A549 (cell line): ENCODE data around the gene PDZK1. TPM values are rescaled to one million over a fixed set of nuclear protein-coding genes. Genes with fewer than 3 reads are reported as not detected.
A peak's percentile ranks its signal among the peaks of the same experiment; 100 is the strongest.
"Not testable (repeated sequence)": the region's sequence is repeated elsewhere in the genome, so short reads cannot be mapped to it uniquely, and the experiment has no call there.

Experiments used
- ATAC-seq, 2 experiments: fragments of 200-7000 bp in 1 of 2; fragments of >200 bp in 1 of 2; cut with Nextera tagmentation in 1 of 2; cut with Tn5 transposase in 1 of 2; 3 replicates each; pipeline versions ENCODE4 v1.8.0 to v1.9.1; 2018 to 2020; ENCODE audit warnings: mild to moderate bottlenecking in 1 of 2, moderate library complexity in 1 of 2
- CTCF ChIA-PET: fragments of 300-600 bp; sonication (Branson Sonifier 250); formaldehyde crosslinking; extraction: SDS; loops from one replicate; lab custom pipeline; 2021; ENCODE audit warnings: antibody characterized with exemption, inconsistent platforms; lab: Yijun Ruan, JAX
- POLR2A ChIA-PET: fragments of 350-600 bp; formaldehyde crosslinking; extraction: SDS; loops from one replicate; lab custom pipeline; 2021; ENCODE audit warnings: antibody characterized with exemption, inconsistent platforms; lab: Yijun Ruan, JAX
- DNase-seq, 2 experiments: peaks; one replicate each; pipeline versions ENCODE4 v3.0.0 to v3.0.0-alpha.2; 2011 to 2016; ENCODE audit warnings: low read depth in 1 of 2, low spot score in 1 of 2
- FAIRE-seq: peaks from 2 replicates; lab custom pipeline; 2011; peaks lifted over from hg19 to GRCh38; lab: Jason Lieb, UNC
- H3K27ac ChIP-seq, 2 experiments: fragments of >200 bp; sonication (Bioruptor Twin); formaldehyde crosslinking; 3 replicates each; pipeline ENCODE4 v1.5.1; 2016 to 2017
- H3K4me1 ChIP-seq: fragments of >200 bp; sonication (Bioruptor Twin); formaldehyde crosslinking; 3 replicates; pipeline ENCODE4 v1.6.1; 2016
- H3K4me2 ChIP-seq: fragments of >200 bp; sonication (Bioruptor Twin); formaldehyde crosslinking; 3 replicates; pipeline ENCODE4 v1.6.1; 2016
- H3K4me3 ChIP-seq: fragments of >200 bp; sonication (Bioruptor Twin); formaldehyde crosslinking; 3 replicates; pipeline ENCODE4 v1.5.1; 2016
- H3K9me3 ChIP-seq: fragments of >200 bp; sonication (Bioruptor Twin); formaldehyde crosslinking; 3 replicates; pipeline ENCODE4 v1.6.1; 2016
- CBX8 ChIP-seq: fragments of 200-600 bp; sonication (generic); IDR thresholded peaks from 2 replicates; pipeline ENCODE4 v1.6.1; 2016
- CHD4 ChIP-seq: fragments of 200-600 bp; sonication (generic); IDR thresholded peaks from 2 replicates; pipeline ENCODE4 v1.6.1; 2016; ENCODE audit warnings: antibody characterized with exemption, mild to moderate bottlenecking, borderline replicate concordance
- EHF ChIP-seq: fragments of 250-450 bp; sonication (Bioruptor Pico); IDR thresholded peaks from 2 replicates; pipeline ENCODE4 v1.5.0; 2020; ENCODE audit warnings: mild to moderate bottlenecking
- FOSL2 ChIP-seq, 2 experiments: fragments of 450-650 bp in 1 of 2; fragments of >200 bp in 1 of 2; sonication (Bioruptor Twin) in 1 of 2; formaldehyde crosslinking; IDR thresholded peaks; 2 replicates each; pipeline versions ENCODE4 v1.5.0 to v1.6.1; 2016 to 2020; ENCODE audit warnings: mild to moderate bottlenecking in 1 of 2, moderate library complexity in 1 of 2
- HEYL ChIP-seq: fragments of 250-450 bp; sonication (Bioruptor Pico); IDR thresholded peaks from 2 replicates; pipeline ENCODE4 v1.8.0; 2021; ENCODE audit warnings: mild to moderate bottlenecking, moderate library complexity
- MYC ChIP-seq: IDR thresholded peaks from 2 replicates; pipeline ENCODE4 v1.6.1; 2012; ENCODE audit warnings: mild to moderate bottlenecking, inconsistent platforms, low read length, improper control_type of control experiment, borderline replicate concordance
- NPAS2 ChIP-seq: fragments of 250-450 bp; sonication (Bioruptor Pico); IDR thresholded peaks from 2 replicates; pipeline ENCODE4 v1.8.0; 2022; ENCODE audit warnings: mild to moderate bottlenecking, moderate library complexity, borderline replicate concordance
- POLR2AphosphoS2 ChIP-seq: conservative IDR thresholded peaks from 2 replicates; pipeline ENCODE4 v1.6.1; 2012; ENCODE audit warnings: low read length, improper control_type of control experiment, inconsistent platforms
- SMC3 ChIP-seq: fragments of >200 bp; sonication (Bioruptor Twin); formaldehyde crosslinking; IDR thresholded peaks from 3 replicates; pipeline ENCODE4 v1.6.1; 2018; ENCODE audit warnings: inconsistent platforms
- SREBF2 ChIP-seq: fragments of 450-650 bp; IDR thresholded peaks from 2 replicates; pipeline ENCODE4 v1.6.1; 2014; ENCODE audit warnings: mild to moderate bottlenecking, moderate library complexity
- TP53 ChIP-seq: fragments of 250-450 bp; sonication (Bioruptor Pico); IDR thresholded peaks from 2 replicates; pipeline ENCODE4 v1.5.0; 2021; ENCODE audit warnings: mild to moderate bottlenecking, moderate library complexity
- ZC3H11A ChIP-seq: fragments of 450-650 bp; IDR thresholded peaks from 2 replicates; pipeline ENCODE4 v1.6.1; 2014; ENCODE audit warnings: antibody characterized with exemption, mild to moderate bottlenecking
- ZNF302 ChIP-seq: fragments of 250-450 bp; sonication (Bioruptor Pico); IDR thresholded peaks from 2 replicates; pipeline ENCODE4 v1.9.0; 2021; ENCODE audit warnings: inconsistent platforms, mild to moderate bottlenecking, moderate library complexity
- WGBS: methylation state at CpG from one replicate; pipeline ENCODE4 v1.1.6; 2017; ENCODE audit errors: missing lambda C conversion rate; 5-methylcytosine and 5-hydroxymethylcytosine counted together
- polyA plus RNA-seq, 4 experiments: library from polyadenylated mRNA; depleted of rRNA in 3 of 4; stranded (reverse); fragments of >200 nt; fragmentation: RNase III in 1 of 4; extraction: RNeasy Plus Mini Kit Qiagen cat#74134 plus additional on column Dnase treatment in 1 of 4; gene quantifications; 2 replicates in 3 of 4; 3 replicates in 1 of 4; pipeline ENCODE4 v1.2.3, GENCODE V29; 2011 to 2017
- TF ChIP-seq, protein P1 (sequence below): fragments of 200-600 bp; sonication (generic); IDR thresholded peaks from 2 replicates; pipeline ENCODE4 v1.6.1; 2016; ENCODE audit warnings: antibody characterized with exemption, mild to moderate bottlenecking, moderate library complexity
- TF ChIP-seq, protein P2 (sequence below): fragments of >200 bp; sonication (Bioruptor Twin); formaldehyde crosslinking; IDR thresholded peaks from 3 replicates; pipeline ENCODE4 v1.6.1; 2016

Gene PDZK1
- polyA plus RNA-seq, 2 of the 4 experiments (the other 2 are of a cell fraction) = 1.3 to 2.9 TPM

DNA sequence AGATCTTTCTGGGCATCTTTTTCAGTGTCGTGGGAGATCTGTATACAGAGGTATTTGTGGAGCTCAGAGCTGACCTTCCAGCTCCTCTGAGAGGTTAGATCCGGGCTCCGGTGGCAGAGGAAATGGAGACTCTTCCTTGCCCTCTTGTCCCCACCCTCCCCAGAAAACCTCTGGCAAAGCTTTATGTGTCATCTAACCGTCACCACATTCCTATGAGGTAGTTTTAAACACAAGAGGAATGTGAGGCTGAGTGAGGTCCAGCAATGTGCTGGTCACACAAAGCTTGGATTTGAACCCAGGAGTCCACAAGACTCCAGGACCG lies 13.3 kb upstream of the PDZK1 start:
- peak; percentile 72 to 76 for ATAC-seq
- Histone ChIP-seq H3K4me1 (peaks cover 13% of the 10 kb centered on the region), H3K4me2 (peak overlapping the region; percentile 89), H3K27ac (peak overlapping the region; percentile 82 to 88), H3K9me3 (no peaks in the 10 kb centered on the region), H3K4me3 (peak overlapping the region; percentile 53)
- CTCF ChIA-PET = interaction anchor here (0.6 to 3.5 kb wide), 20 partner anchors 9 to 294 kb away, joined by 3 to 35 read pairs (median 5); partner anchors contain the start of genes NUDT17 and PDZK1
- POLR2A ChIA-PET = interaction anchor here (0.5 to 1.4 kb wide), 3 partner anchors 23 to 440 kb away, joined by 3 to 6 read pairs (median 5); partner anchors contain the start of genes POLR3C and RNF115
- whole genome bisulfite sequencing = 10% methylated on average over 5 of the region's 5 CpGs
- no peak for FAIRE-seq
- DNase-seq = peak in 1 of 2 experiments; percentile 76
- TF ChIP-seq FOSL2 (IDR thresholded peaks at IDR 0.05) (no peak), FOSL2 (CRISPR knock-in tag; IDR thresholded peaks at IDR 0.05) (peak; percentile 67), EHF (CRISPR knock-in tag) (no peak)

DNA sequence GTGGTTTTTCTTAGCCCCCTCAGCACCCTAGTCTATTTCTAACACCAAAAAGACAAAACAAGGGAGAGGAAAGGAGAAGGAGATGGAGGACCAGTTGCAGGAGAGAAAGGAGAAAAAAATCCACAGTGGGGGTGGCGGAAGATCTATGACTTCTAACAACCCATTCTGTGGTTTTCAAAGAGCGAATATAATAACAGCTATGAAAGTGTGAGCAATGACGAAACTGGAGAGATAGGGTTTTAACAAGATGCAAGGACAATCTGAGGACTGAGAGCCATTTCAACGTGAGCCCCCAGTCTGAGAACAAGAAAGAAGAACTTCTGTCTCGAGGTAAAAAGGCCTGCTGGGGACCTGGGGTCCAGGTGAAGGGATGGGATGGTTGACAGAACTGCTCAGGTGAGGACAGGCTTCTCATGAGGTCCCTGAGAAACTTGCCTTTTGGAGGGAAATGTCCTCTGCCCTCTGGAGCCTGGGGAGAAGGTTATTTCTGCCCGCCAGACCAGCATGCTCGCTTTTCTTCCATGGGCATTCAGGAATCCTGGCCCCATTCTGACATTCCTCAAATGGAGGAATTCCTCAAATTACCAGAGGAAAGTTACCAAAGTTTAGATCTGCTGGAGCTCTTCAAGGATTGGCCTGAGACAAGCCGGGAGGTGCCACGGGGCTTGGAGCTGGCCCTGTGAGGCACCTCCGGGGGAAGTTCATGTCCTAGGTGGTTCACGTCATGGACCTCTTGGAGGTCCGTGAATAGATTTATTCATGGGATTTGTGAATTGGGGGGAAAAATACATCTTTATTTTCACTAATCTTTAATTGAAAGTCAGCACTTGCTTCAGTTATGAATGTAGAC lies 12.3 kb upstream of the PDZK1 start, which contains the start of gene CD160:
Gene CD160 (plus strand): TSS at position 270 of the 850 bp plus-strand sequence. CDS start 8,829 bp downstream, outside the sequence.
- ChIA-PET POLR2A (no interaction called here), CTCF (interaction anchor here (0.6 to 3.5 kb wide), 6 partner anchors 19 to 127 kb away, joined by 3 to 21 read pairs (median 10); no protein-coding TSS in a partner anchor)
- peaks cover 20% of the 10 kb centered on the region for H3K4me1 ChIP-seq
- FAIRE-seq (no peak), ATAC-seq (no peak), DNase-seq (no peak)
- no peaks in the 10 kb centered on the region for H3K9me3 ChIP-seq
- H3K27ac ChIP-seq = peak within 1 kb of the TSS; percentile 82 to 88
- no peak within 1 kb of the TSS for H3K4me3 ChIP-seq
- H3K4me2 ChIP-seq = peak within 1 kb of the TSS; percentile 89
- no peak for TF ChIP-seq NPAS2 (CRISPR knock-in tag)
- no peak for TF ChIP-seq HEYL (CRISPR knock-in tag)
- TF ChIP-seq CBX8 = no peak
- TF ChIP-seq POLR2AphosphoS2 = no peak
- TF ChIP-seq ZNF302 (CRISPR knock-in tag) = no peak
- TF ChIP-seq SMC3 = no peak
- no peak for TF ChIP-seq SREBF2
- TF ChIP-seq, protein P1, sequence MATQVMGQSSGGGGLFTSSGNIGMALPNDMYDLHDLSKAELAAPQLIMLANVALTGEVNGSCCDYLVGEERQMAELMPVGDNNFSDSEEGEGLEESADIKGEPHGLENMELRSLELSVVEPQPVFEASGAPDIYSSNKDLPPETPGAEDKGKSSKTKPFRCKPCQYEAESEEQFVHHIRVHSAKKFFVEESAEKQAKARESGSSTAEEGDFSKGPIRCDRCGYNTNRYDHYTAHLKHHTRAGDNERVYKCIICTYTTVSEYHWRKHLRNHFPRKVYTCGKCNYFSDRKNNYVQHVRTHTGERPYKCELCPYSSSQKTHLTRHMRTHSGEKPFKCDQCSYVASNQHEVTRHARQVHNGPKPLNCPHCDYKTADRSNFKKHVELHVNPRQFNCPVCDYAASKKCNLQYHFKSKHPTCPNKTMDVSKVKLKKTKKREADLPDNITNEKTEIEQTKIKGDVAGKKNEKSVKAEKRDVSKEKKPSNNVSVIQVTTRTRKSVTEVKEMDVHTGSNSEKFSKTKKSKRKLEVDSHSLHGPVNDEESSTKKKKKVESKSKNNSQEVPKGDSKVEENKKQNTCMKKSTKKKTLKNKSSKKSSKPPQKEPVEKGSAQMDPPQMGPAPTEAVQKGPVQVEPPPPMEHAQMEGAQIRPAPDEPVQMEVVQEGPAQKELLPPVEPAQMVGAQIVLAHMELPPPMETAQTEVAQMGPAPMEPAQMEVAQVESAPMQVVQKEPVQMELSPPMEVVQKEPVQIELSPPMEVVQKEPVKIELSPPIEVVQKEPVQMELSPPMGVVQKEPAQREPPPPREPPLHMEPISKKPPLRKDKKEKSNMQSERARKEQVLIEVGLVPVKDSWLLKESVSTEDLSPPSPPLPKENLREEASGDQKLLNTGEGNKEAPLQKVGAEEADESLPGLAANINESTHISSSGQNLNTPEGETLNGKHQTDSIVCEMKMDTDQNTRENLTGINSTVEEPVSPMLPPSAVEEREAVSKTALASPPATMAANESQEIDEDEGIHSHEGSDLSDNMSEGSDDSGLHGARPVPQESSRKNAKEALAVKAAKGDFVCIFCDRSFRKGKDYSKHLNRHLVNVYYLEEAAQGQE = no peak
- TF ChIP-seq, protein P2, sequence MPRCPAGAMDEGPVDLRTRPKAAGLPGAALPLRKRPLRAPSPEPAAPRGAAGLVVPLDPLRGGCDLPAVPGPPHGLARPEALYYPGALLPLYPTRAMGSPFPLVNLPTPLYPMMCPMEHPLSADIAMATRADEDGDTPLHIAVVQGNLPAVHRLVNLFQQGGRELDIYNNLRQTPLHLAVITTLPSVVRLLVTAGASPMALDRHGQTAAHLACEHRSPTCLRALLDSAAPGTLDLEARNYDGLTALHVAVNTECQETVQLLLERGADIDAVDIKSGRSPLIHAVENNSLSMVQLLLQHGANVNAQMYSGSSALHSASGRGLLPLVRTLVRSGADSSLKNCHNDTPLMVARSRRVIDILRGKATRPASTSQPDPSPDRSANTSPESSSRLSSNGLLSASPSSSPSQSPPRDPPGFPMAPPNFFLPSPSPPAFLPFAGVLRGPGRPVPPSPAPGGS = no peak
- no peak for TF ChIP-seq TP53 (CRISPR knock-in tag)
- no peak for TF ChIP-seq MYC
- TF ChIP-seq CHD4 = no peak
- 92% methylated on average over 12 of the region's 12 CpGs for WGBS

DNA sequence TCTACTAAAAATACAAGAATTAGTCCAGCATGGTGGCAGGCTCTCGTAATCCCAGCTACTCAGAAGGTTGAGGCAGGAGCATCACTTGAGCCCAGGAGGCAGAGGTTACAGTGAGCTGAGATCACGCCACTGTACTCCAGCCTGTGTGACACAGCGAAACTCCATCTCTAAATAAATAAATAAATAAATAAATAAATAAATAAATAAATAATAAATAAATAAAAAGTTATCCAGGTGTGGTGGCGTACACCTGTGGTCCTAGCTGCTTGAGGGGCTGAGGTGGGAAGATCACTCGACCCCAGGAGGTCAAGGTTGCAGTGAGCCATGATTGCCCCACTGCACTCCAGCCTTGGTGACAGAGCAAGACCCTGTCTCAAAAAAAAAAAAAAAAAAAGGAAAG lies 11.3 kb upstream of the PDZK1 start:
- peaks cover 20% of the 10 kb centered on the region for H3K4me1 ChIP-seq
- H3K4me2 ChIP-seq, DNase-seq, POLR2A ChIA-PET, CTCF ChIA-PET, FAIRE-seq, H3K27ac ChIP-seq, H3K4me3 ChIP-seq, ATAC-seq, H3K9me3 ChIP-seq: not testable (repeated sequence)
- 85% methylated on average over 5 of the region's 5 CpGs for WGBS
- peak; percentile 78 for TF ChIP-seq ZC3H11A
